ENCODE results near the gene PTPN23. TPM values are rescaled to one million over a fixed set of nuclear protein-coding genes. Genes with fewer than 3 reads are reported as not detected.

PTPN23 gene
- total and polyA plus RNA-seq, 9 of the 15 experiments (the other 6 are each of a cell fraction or from before 2014, with no cell fraction given) = 0.41 to 58.7 (median 7.2) TPM

DNA sequence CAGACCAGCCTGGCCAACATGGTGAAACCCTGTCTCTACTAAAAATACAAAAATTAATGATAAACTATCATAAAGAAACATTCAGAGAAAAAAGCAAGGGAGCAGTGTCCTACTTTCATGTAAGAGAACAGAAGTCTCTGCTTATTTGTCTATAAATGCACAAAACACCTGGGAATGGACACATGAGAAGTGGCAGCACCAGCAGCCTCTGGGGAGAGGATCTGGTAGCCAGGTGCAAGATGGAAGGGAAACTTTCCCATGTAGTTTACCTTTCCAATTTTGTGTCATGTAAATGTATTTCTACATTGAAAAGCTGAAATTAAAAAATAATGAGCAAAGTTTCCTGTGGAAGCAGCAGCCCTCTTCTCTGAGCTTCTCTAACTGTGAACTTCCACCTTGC, 76.2 kb downstream of the PTPN23 start:
- intact Hi-C loops (cut with micrococcal nuclease) = no loop called here
- DNase-seq (ENCODE audit: extremely low read depth in 1 of 4, low spot score in 3 of 4) (no peak), ATAC-seq (no peak), FAIRE-seq (no peak)
- H3K79me2 ChIP-seq (ENCODE audit: control insufficient read depth, insufficient read depth, low read length) = peaks cover 77% of the 10 kb centered on the region
- no peaks in the 10 kb centered on the region for H3K27me3 ChIP-seq (ENCODE audit: control insufficient read depth in 2 of 2, insufficient read depth in 2 of 2, low read length in 2 of 2)
- no TSS peak for BruUV-seq (replicated peaks)
- POLR2A ChIA-PET = interaction anchor here (0.7 to 2.7 kb wide), 4 partner anchors 8 to 738 kb away, joined by 3 to 12 read pairs (median 4); partner anchors contain the start of gene SCAP
- H2AFZ ChIP-seq (ENCODE audit: low read depth, low read length) = no peak overlapping the region
- H4K20me1 ChIP-seq (replicated peaks; ENCODE audit: control insufficient read depth, insufficient read depth, low read length) = no peaks in the 10 kb centered on the region
- H3K9me1 ChIP-seq (ENCODE audit: control insufficient read depth, insufficient read depth, low read length) = no peaks in the 10 kb centered on the region
- H3K4me3 ChIP-seq = no peak overlapping the region
- H3K9me3 ChIP-seq (replicated peaks; ENCODE audit: control insufficient read depth, insufficient read depth, low read depth, low read length) = no peaks in the 10 kb centered on the region
- H3K4me1 ChIP-seq (replicated peaks in 1 of 2; ENCODE audit: control insufficient read depth in 2 of 2, insufficient read depth in 2 of 2, low read length in 2 of 2) = peaks cover 0 to 4% of the 10 kb centered on the region in 2 experiments; a peak in 2 of 5 replicates
- H3K36me3 ChIP-seq (ENCODE audit: control insufficient read depth, insufficient read depth, low read length) = peaks cover 5% of the 10 kb centered on the region; the same call in 2 of the 3 replicates
- CTCF ChIA-PET (ENCODE audit: low intra/inter-chr PET ratio) = no interaction called here
- in situ Hi-C loops (cut with MboI) = no loop called here
- 0 out of 4 replicates have a peak overlapping the region, but pooled peaks of 1 of the 2 experiments have one; percentile 59 for H3K9ac ChIP-seq (ENCODE audit: insufficient read depth in 1 of 2, low read depth in 2 of 2, low read length in 2 of 2)
- H3K4me2 ChIP-seq (ENCODE audit: insufficient read depth, low read length) = no peak overlapping the region
- H3K27ac ChIP-seq (ENCODE audit: extremely low read depth, low read depth, low read length) = no peak overlapping the region
- TF ChIP-seq SIX5 (IDR thresholded peaks at IDR 0.05; ENCODE audit: borderline replicate concordance in 1 of 2, insufficient read depth in 1 of 2, low read depth in 1 of 2, low read length in 2 of 2) = no peak
- TF ChIP-seq YY1 (IDR thresholded peaks at IDR 0.05; ENCODE audit: borderline replicate concordance in 1 of 3, control insufficient read depth in 1 of 3, extremely low read depth in 1 of 3, insufficient read depth in 3 of 3, insufficient read length in 1 of 3, insufficient replicate concordance in 2 of 3, low read depth in 1 of 3, low read length in 2 of 3) = no peak
- TF ChIP-seq ZNF217 (CRISPR knock-in tag; IDR thresholded peaks at IDR 0.05) = no peak
- no peak for TF ChIP-seq FOXK1 (CRISPR knock-in tag; IDR thresholded peaks at IDR 0.05; ENCODE audit: borderline replicate concordance)
- TF ChIP-seq ZNF76 (CRISPR knock-in tag; IDR thresholded peaks at IDR 0.05; ENCODE audit: borderline replicate concordance) = no peak
- TF ChIP-seq SIRT6 (IDR thresholded peaks at IDR 0.05; ENCODE audit: low read depth, low read length) = no peak
- TF ChIP-seq, protein P1, sequence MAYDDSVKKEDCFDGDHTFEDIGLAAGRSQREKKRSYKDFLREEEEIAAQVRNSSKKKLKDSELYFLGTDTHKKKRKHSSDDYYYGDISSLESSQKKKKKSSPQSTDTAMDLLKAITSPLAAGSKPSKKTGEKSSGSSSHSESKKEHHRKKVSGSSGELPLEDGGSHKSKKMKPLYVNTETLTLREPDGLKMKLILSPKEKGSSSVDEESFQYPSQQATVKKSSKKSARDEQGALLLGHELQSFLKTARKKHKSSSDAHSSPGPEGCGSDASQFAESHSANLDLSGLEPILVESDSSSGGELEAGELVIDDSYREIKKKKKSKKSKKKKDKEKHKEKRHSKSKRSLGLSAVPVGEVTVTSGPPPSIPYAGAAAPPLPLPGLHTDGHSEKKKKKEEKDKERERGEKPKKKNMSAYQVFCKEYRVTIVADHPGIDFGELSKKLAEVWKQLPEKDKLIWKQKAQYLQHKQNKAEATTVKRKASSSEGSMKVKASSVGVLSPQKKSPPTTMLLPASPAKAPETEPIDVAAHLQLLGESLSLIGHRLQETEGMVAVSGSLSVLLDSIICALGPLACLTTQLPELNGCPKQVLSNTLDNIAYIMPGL (CRISPR knock-in tag; IDR thresholded peaks at IDR 0.05) = no peak
- no peak for TF ChIP-seq MCM5 (IDR thresholded peaks at IDR 0.05; ENCODE audit: low read depth)
- TF ChIP-seq HDAC3 (IDR thresholded peaks at IDR 0.05; ENCODE audit: borderline replicate concordance, partially characterized antibody) = no peak
- TF ChIP-seq, protein P2, sequence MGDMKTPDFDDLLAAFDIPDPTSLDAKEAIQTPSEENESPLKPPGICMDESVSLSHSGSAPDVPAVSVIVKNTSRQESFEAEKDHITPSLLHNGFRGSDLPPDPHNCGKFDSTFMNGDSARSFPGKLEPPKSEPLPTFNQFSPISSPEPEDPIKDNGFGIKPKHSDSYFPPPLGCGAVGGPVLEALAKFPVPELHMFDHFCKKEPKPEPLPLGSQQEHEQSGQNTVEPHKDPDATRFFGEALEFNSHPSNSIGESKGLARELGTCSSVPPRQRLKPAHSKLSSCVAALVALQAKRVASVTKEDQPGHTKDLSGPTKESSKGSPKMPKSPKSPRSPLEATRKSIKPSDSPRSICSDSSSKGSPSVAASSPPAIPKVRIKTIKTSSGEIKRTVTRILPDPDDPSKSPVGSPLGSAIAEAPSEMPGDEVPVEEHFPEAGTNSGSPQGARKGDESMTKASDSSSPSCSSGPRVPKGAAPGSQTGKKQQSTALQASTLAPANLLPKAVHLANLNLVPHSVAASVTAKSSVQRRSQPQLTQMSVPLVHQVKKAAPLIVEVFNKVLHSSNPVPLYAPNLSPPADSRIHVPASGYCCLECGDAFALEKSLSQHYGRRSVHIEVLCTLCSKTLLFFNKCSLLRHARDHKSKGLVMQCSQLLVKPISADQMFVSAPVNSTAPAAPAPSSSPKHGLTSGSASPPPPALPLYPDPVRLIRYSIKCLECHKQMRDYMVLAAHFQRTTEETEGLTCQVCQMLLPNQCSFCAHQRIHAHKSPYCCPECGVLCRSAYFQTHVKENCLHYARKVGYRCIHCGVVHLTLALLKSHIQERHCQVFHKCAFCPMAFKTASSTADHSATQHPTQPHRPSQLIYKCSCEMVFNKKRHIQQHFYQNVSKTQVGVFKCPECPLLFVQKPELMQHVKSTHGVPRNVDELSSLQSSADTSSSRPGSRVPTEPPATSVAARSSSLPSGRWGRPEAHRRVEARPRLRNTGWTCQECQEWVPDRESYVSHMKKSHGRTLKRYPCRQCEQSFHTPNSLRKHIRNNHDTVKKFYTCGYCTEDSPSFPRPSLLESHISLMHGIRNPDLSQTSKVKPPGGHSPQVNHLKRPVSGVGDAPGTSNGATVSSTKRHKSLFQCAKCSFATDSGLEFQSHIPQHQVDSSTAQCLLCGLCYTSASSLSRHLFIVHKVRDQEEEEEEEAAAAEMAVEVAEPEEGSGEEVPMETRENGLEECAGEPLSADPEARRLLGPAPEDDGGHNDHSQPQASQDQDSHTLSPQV (IDR thresholded peaks at IDR 0.05) = no peak
- TF ChIP-seq EHMT2 (IDR thresholded peaks at IDR 0.05) = no peak
- TF ChIP-seq, protein P3, sequence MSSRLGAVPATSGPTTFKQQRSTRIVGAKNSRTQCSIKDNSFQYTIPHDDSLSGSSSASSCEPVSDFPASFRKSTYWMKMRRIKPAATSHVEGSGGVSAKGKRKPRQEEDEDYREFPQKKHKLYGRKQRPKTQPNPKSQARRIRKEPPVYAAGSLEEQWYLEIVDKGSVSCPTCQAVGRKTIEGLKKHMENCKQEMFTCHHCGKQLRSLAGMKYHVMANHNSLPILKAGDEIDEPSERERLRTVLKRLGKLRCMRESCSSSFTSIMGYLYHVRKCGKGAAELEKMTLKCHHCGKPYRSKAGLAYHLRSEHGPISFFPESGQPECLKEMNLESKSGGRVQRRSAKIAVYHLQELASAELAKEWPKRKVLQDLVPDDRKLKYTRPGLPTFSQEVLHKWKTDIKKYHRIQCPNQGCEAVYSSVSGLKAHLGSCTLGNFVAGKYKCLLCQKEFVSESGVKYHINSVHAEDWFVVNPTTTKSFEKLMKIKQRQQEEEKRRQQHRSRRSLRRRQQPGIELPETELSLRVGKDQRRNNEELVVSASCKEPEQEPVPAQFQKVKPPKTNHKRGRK (tag; IDR thresholded peaks at IDR 0.05) = no peak
